BJ (cell line): Measurements from ENCODE around the gene DYNC2I2. TPM values are rescaled to one million over a fixed set of nuclear protein-coding genes. Genes with fewer than 3 reads are reported as not detected.

Experiments used
- CTCF ChIA-PET: fragments of 350-600 bp; formaldehyde crosslinking; extraction: SDS; loops from one replicate; lab custom pipeline; 2021; ENCODE audit warnings: antibody characterized with exemption, inconsistent platforms; lab: Yijun Ruan, JAX
- POLR2A ChIA-PET: fragments of 300-600 bp; sonication (Branson Sonifier 250); formaldehyde crosslinking; extraction: SDS; loops from one replicate; lab custom pipeline; 2021; ENCODE audit warnings: antibody characterized with exemption; lab: Charles Lee
- DNase-seq: peaks from one replicate; pipeline ENCODE4 v3.0.0-alpha.2; 2011; ENCODE audit warnings: low read depth
- H3K27me3 ChIP-seq: 2 replicates; pipeline ENCODE4 v1.6.0; 2011; ENCODE audit warnings: low read length; ENCODE audit not compliant: control insufficient read depth, insufficient read depth
- H3K36me3 ChIP-seq: 2 replicates; pipeline ENCODE4 v1.5.1; 2011; ENCODE audit warnings: low read length; ENCODE audit not compliant: control insufficient read depth, insufficient read depth
- H3K4me3 ChIP-seq: 2 replicates; pipeline ENCODE4 v1.5.1; 2011; ENCODE audit warnings: low read depth, mild to moderate bottlenecking, control low read depth, low read length
- CTCF ChIP-seq: IDR thresholded peaks from 2 replicates; pipeline ENCODE4 v1.5.1; 2011; ENCODE audit warnings: low read depth, mild to moderate bottlenecking, control low read depth, inconsistent platforms, low read length, moderate library complexity; ENCODE audit not compliant: insufficient read depth
- polyA plus RNA-seq: library from polyadenylated mRNA; depleted of rRNA; stranded (reverse); fragments of >200 nt; gene quantifications from 2 replicates; pipeline ENCODE4 v1.2.3, GENCODE V29; 2011

DYNC2I2 gene
- polyA plus RNA-seq, 1 experiment: 50.4 TPM

- no peaks in the 10 kb centered on the region for H3K27me3 ChIP-seq
- TF ChIP-seq CTCF: peak; percentile 92
- ChIA-PET CTCF (interaction anchor here (0.6 to 1.8 kb wide), 35 partner anchors 9 to 520 kb away, joined by 3 to 24 read pairs (median 3); partner anchors contain the start of genes DYNC2I2, ENDOG, PKN3 and SET), POLR2A (interaction anchor here (0.6 to 0.7 kb wide), 2 partner anchors 108 to 159 kb away, joined by 3 to 10 read pairs; no protein-coding TSS in a partner anchor)
- no peak overlapping the region for H3K4me3 ChIP-seq
- DNase-seq: peak; percentile 77
- peaks cover 33% of the 10 kb centered on the region for H3K36me3 ChIP-seq
These were observed 21.2 kb downstream of the DYNC2I2 start for GRCh38 chr9:128635266-128636023.

GRCh38 chr9:128634651-128635262, 21.9 kb downstream of the DYNC2I2 start:
- Histone ChIP-seq H3K4me3 (no peak overlapping the region), H3K36me3 (peaks cover 39% of the 10 kb centered on the region), H3K27me3 (no peaks in the 10 kb centered on the region)
- CTCF ChIA-PET: interaction anchor here (0.7 to 1.8 kb wide), 17 partner anchors 9 to 188 kb away, joined by 3 to 24 read pairs (median 4); partner anchors contain the start of genes DYNC2I2 and PKN3
- DNase-seq: no peak
- no peak for TF ChIP-seq CTCF
- POLR2A ChIA-PET: no interaction called here

- CTCF ChIA-PET: interaction anchor here (0.7 to 1.7 kb wide), 7 partner anchors 19 to 147 kb away, joined by 3 to 11 read pairs (median 3); partner anchors contain the start of gene PKN3
- Histone ChIP-seq H3K4me3 (no peak overlapping the region), H3K27me3 (no peaks in the 10 kb centered on the region), H3K36me3 (peaks cover 44% of the 10 kb centered on the region)
- DNase-seq: no peak
- TF ChIP-seq CTCF: no peak
- POLR2A ChIA-PET: no interaction called here
These were observed 22.5 kb downstream of the DYNC2I2 start for GRCh38 chr9:128634111-128634510.

GRCh38 chr9:128633601-128634000, 23.0 kb downstream of the DYNC2I2 start:
- Histone ChIP-seq H3K36me3 (peaks cover 48% of the 10 kb centered on the region), H3K4me3 (no peak overlapping the region), H3K27me3 (no peaks in the 10 kb centered on the region)
- TF ChIP-seq CTCF: no peak
- ChIA-PET POLR2A (interaction anchor here (0.5 kb wide), 1 partner anchor 55 kb away, joined by 11 read pairs; no protein-coding TSS in a partner anchor), CTCF (interaction anchor here (1.1 to 2.0 kb wide), 3 partner anchors 12 to 213 kb away, joined by 3 to 6 read pairs (median 5); partner anchors contain the start of gene PKN3)
- DNase-seq: no peak

- H3K27me3 ChIP-seq: no peaks in the 10 kb centered on the region
- H3K36me3 ChIP-seq: peaks cover 54% of the 10 kb centered on the region
- DNase-seq: no peak
- TF ChIP-seq CTCF: no peak
- no peak overlapping the region for H3K4me3 ChIP-seq
- POLR2A ChIA-PET: no interaction called here
- CTCF ChIA-PET: interaction anchor here (0.6 to 2.0 kb wide), 4 partner anchors 11 to 213 kb away, joined by 3 to 6 read pairs (median 4); partner anchors contain the start of gene PKN3
These were observed 23.6 kb downstream of the DYNC2I2 start for GRCh38 chr9:128633057-128633456.
